ENCODE measurements around the gene FGFBP2.

FGFBP2 gene

GRCh38 chr4:15942283-15942682 lies 20.7 kb downstream of the FGFBP2 start:
- no peaks in the 10 kb centered on the region for H3K36me3 ChIP-seq (ENCODE audit: insufficient read depth, low read length)

GRCh38 chr4:15938640-15939039 lies 24.3 kb downstream of the FGFBP2 start, which contains the start of gene FGFBP1:
FGFBP1 (minus strand) TSS chr4:15938740; CDS start chr4:15936632, 2,108 bp downstream.
- Histone ChIP-seq H3K4me1 (ENCODE audit: insufficient read depth, low read length) (no peaks in the 10 kb centered on the region), H3K9ac (ENCODE audit: low read length) (no peak within 1 kb of the TSS), H3K27me3 (ENCODE audit: control insufficient read depth in 1 of 2, insufficient read depth in 2 of 2, low read length in 2 of 2) (no peaks in the 10 kb centered on the region), H3K9me3 (ENCODE audit: low read length) (no peaks in the 10 kb centered on the region), H3K36me3 (ENCODE audit: insufficient read depth, low read length) (no peaks in the 10 kb centered on the region), H3K27ac (ENCODE audit: low read depth, low read length) (no peak within 1 kb of the TSS), H3K4me3 (ENCODE audit: low read depth in 1 of 2, low read length in 2 of 2) (no peak within 1 kb of the TSS)

More at GRCh38 chr4:15942283-15942682, 20.7 kb downstream of the FGFBP2 start:
- H3K27ac ChIP-seq (ENCODE audit: low read depth, low read length) = no peak overlapping the region
- H3K9me3 ChIP-seq (ENCODE audit: low read length) = no peaks in the 10 kb centered on the region
- H3K27me3 ChIP-seq (ENCODE audit: control insufficient read depth in 1 of 2, insufficient read depth in 2 of 2, low read length in 2 of 2) = no peaks in the 10 kb centered on the region
- H3K4me3 ChIP-seq (ENCODE audit: low read depth in 1 of 2, low read length in 2 of 2) = no peak overlapping the region
- H3K4me1 ChIP-seq (ENCODE audit: insufficient read depth, low read length) = no peaks in the 10 kb centered on the region
- H3K9ac ChIP-seq (ENCODE audit: low read length) = no peak overlapping the region

DNA sequence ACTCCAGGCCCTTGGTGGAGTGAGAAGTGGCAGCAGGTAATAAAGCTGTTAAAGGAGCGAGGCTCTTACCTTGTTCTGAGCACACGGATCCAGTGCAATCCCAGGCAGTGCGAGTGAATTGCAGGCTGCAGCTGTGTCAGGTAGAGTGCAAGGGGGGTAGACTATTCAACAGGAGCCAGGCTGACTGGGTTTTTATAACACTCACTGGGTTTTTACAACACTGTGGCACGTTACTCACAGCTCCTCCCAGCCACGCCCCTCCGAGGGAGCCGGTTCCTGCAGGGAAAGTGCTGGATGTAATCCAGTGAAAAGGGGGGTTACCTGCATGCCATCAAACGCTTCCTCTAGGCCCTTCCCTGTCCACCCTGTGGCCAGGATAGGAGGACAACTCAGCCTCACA lies 24.8 kb downstream of the FGFBP2 start:
- no peak overlapping the region for H3K27ac ChIP-seq (ENCODE audit: low read depth, low read length)
- no peaks in the 10 kb centered on the region for H3K9me3 ChIP-seq (ENCODE audit: low read length)
- no peaks in the 10 kb centered on the region for H3K27me3 ChIP-seq (ENCODE audit: control insufficient read depth in 1 of 2, insufficient read depth in 2 of 2, low read length in 2 of 2)
- no peaks in the 10 kb centered on the region for H3K36me3 ChIP-seq (ENCODE audit: insufficient read depth, low read length)
- no peaks in the 10 kb centered on the region for H3K4me1 ChIP-seq (ENCODE audit: insufficient read depth, low read length)
- no peak overlapping the region for H3K4me3 ChIP-seq (ENCODE audit: low read depth in 1 of 2, low read length in 2 of 2)
- H3K9ac ChIP-seq (ENCODE audit: low read length) = no peak overlapping the region

- no peaks in the 10 kb centered on the region for H3K4me1 ChIP-seq (ENCODE audit: insufficient read depth, low read length)
- H3K9ac ChIP-seq (ENCODE audit: low read length) = no peak overlapping the region
- no peaks in the 10 kb centered on the region for H3K27me3 ChIP-seq (ENCODE audit: control insufficient read depth in 1 of 2, insufficient read depth in 2 of 2, low read length in 2 of 2)
- H3K36me3 ChIP-seq (ENCODE audit: insufficient read depth, low read length) = no peaks in the 10 kb centered on the region
- no peaks in the 10 kb centered on the region for H3K9me3 ChIP-seq (ENCODE audit: low read length)
- no peak overlapping the region for H3K4me3 ChIP-seq (ENCODE audit: low read depth in 1 of 2, low read length in 2 of 2)
- no peak overlapping the region for H3K27ac ChIP-seq (ENCODE audit: low read depth, low read length)
Observed at GRCh38 chr4:15936495-15936894, 26.5 kb downstream of the FGFBP2 start.

GRCh38 chr4:15935504-15936402 lies 27.2 kb downstream of the FGFBP2 start:
- Histone ChIP-seq H3K9ac (ENCODE audit: low read length) (no peak overlapping the region), H3K27ac (ENCODE audit: low read depth, low read length) (no peak overlapping the region), H3K4me3 (ENCODE audit: low read depth in 1 of 2, low read length in 2 of 2) (no peak overlapping the region), H3K36me3 (ENCODE audit: insufficient read depth, low read length) (no peaks in the 10 kb centered on the region), H3K4me1 (ENCODE audit: insufficient read depth, low read length) (no peaks in the 10 kb centered on the region), H3K9me3 (ENCODE audit: low read length) (no peaks in the 10 kb centered on the region), H3K27me3 (ENCODE audit: control insufficient read depth in 1 of 2, insufficient read depth in 2 of 2, low read length in 2 of 2) (no peaks in the 10 kb centered on the region)

GRCh38 chr4:15934259-15934658 lies 28.7 kb downstream of the FGFBP2 start:
- no peaks in the 10 kb centered on the region for H3K4me1 ChIP-seq (ENCODE audit: insufficient read depth, low read length)
- no peak overlapping the region for H3K9ac ChIP-seq (ENCODE audit: low read length)
- H3K27ac ChIP-seq (ENCODE audit: low read depth, low read length) = no peak overlapping the region
- no peaks in the 10 kb centered on the region for H3K27me3 ChIP-seq (ENCODE audit: control insufficient read depth in 1 of 2, insufficient read depth in 2 of 2, low read length in 2 of 2)
- no peaks in the 10 kb centered on the region for H3K9me3 ChIP-seq (ENCODE audit: low read length)
- no peaks in the 10 kb centered on the region for H3K36me3 ChIP-seq (ENCODE audit: insufficient read depth, low read length)
- no peak overlapping the region for H3K4me3 ChIP-seq (ENCODE audit: low read depth in 1 of 2, low read length in 2 of 2)

- H3K4me3 ChIP-seq (ENCODE audit: low read depth in 1 of 2, low read length in 2 of 2) = no peak overlapping the region
- no peaks in the 10 kb centered on the region for H3K9me3 ChIP-seq (ENCODE audit: low read length)
- no peak overlapping the region for H3K9ac ChIP-seq (ENCODE audit: low read length)
- H3K27me3 ChIP-seq (ENCODE audit: control insufficient read depth in 1 of 2, insufficient read depth in 2 of 2, low read length in 2 of 2) = no peaks in the 10 kb centered on the region
- no peak overlapping the region for H3K27ac ChIP-seq (ENCODE audit: low read depth, low read length)
- H3K4me1 ChIP-seq (ENCODE audit: insufficient read depth, low read length) = no peaks in the 10 kb centered on the region
- H3K36me3 ChIP-seq (ENCODE audit: insufficient read depth, low read length) = no peaks in the 10 kb centered on the region
Observed at GRCh38 chr4:15931451-15932210, 31.3 kb downstream of the FGFBP2 start.

- Histone ChIP-seq H3K4me1 (ENCODE audit: insufficient read depth, low read length) (no peaks in the 10 kb centered on the region), H3K27me3 (ENCODE audit: control insufficient read depth in 1 of 2, insufficient read depth in 2 of 2, low read length in 2 of 2) (no peaks in the 10 kb centered on the region), H3K27ac (ENCODE audit: low read depth, low read length) (no peak overlapping the region), H3K9ac (ENCODE audit: low read length) (no peak overlapping the region), H3K4me3 (ENCODE audit: low read depth in 1 of 2, low read length in 2 of 2) (no peak overlapping the region), H3K9me3 (ENCODE audit: low read length) (no peaks in the 10 kb centered on the region), H3K36me3 (ENCODE audit: insufficient read depth, low read length) (no peaks in the 10 kb centered on the region)
Observed at GRCh38 chr4:15930314-15930713, 32.7 kb downstream of the FGFBP2 start.

DNA sequence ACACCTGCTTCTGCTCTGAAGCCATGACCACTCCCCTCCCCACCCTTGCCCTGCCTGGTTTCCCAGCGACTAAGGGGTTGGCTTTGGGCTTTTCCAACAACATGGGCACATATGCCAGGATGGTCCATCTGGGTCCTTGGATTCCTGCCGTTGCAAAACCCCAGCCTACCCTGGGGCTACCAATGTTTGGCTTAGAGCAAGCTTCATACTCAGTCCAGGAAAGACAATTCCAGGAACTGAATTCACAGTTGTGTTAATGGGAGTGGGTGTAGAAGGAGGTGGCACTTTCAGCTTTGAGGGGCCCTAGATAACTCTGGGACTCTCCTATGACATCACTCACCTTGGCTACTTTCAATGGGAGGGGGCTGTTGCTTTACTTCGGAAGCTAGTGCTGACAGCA lies 33.4 kb downstream of the FGFBP2 start:
- no peak overlapping the region for H3K27ac ChIP-seq (ENCODE audit: low read depth, low read length)
- H3K27me3 ChIP-seq (ENCODE audit: control insufficient read depth in 1 of 2, insufficient read depth in 2 of 2, low read length in 2 of 2) = no peaks in the 10 kb centered on the region
- H3K9ac ChIP-seq (ENCODE audit: low read length) = no peak overlapping the region
- no peaks in the 10 kb centered on the region for H3K9me3 ChIP-seq (ENCODE audit: low read length)
- no peak overlapping the region for H3K4me3 ChIP-seq (ENCODE audit: low read depth in 1 of 2, low read length in 2 of 2)
- H3K4me1 ChIP-seq (ENCODE audit: insufficient read depth, low read length) = no peaks in the 10 kb centered on the region
- no peaks in the 10 kb centered on the region for H3K36me3 ChIP-seq (ENCODE audit: insufficient read depth, low read length)

GRCh38 chr4:15928883-15929282 lies 34.1 kb downstream of the FGFBP2 start:
- H3K4me3 ChIP-seq (ENCODE audit: low read depth in 1 of 2, low read length in 2 of 2) = no peak overlapping the region
- H3K27ac ChIP-seq (ENCODE audit: low read depth, low read length) = no peak overlapping the region
- H3K9ac ChIP-seq (ENCODE audit: low read length) = no peak overlapping the region
- H3K9me3 ChIP-seq (ENCODE audit: low read length) = no peaks in the 10 kb centered on the region
- no peaks in the 10 kb centered on the region for H3K36me3 ChIP-seq (ENCODE audit: insufficient read depth, low read length)
- H3K27me3 ChIP-seq (ENCODE audit: control insufficient read depth in 1 of 2, insufficient read depth in 2 of 2, low read length in 2 of 2) = no peaks in the 10 kb centered on the region
- no peaks in the 10 kb centered on the region for H3K4me1 ChIP-seq (ENCODE audit: insufficient read depth, low read length)

GRCh38 chr4:15926486-15926885 lies 36.5 kb downstream of the FGFBP2 start:
- no peak overlapping the region for H3K4me3 ChIP-seq (ENCODE audit: low read depth in 1 of 2, low read length in 2 of 2)
- H3K9me3 ChIP-seq (ENCODE audit: low read length) = no peaks in the 10 kb centered on the region
- H3K36me3 ChIP-seq (ENCODE audit: insufficient read depth, low read length) = no peaks in the 10 kb centered on the region
- H3K4me1 ChIP-seq (ENCODE audit: insufficient read depth, low read length) = no peaks in the 10 kb centered on the region
- no peaks in the 10 kb centered on the region for H3K27me3 ChIP-seq (ENCODE audit: control insufficient read depth in 1 of 2, insufficient read depth in 2 of 2, low read length in 2 of 2)
- H3K27ac ChIP-seq (ENCODE audit: low read depth, low read length) = no peak overlapping the region
- H3K9ac ChIP-seq (ENCODE audit: low read length) = no peak overlapping the region

All from muscle layer of colon (tissue), 2 donors.